Spleen (tissue), 7 donors: ENCODE results near the gene FPR2.

Experiments
- CTCF ChIP-seq, 11 experiments: fragments of 200-600 bp in 7 of 11; fragments of 450-650 bp in 4 of 11; sonication (generic) in 4 of 11; IDR thresholded peaks in 8 of 11; conservative IDR thresholded peaks in 3 of 11; 1 replicate in 7 of 11; 2 replicates in 4 of 11; pipeline versions ENCODE4 v1.4.0 to v1.8.0; 2016 to 2021; ENCODE audit warnings: antibody characterized with exemption in 11 of 11, inconsistent platforms in 4 of 11, mild to moderate bottlenecking in 1 of 11
- POLR2A ChIP-seq, 3 donors: fragments of 450-650 bp; IDR thresholded peaks; one replicate each; pipeline ENCODE4 v1.5.1; 2017; ENCODE audit warnings: antibody characterized with exemption in 3 of 3, mild to moderate bottlenecking in 1 of 3
- POLR2AphosphoS5 ChIP-seq, 3 donors: sonication (generic); formaldehyde crosslinking; IDR thresholded peaks; one replicate each; pipeline ENCODE4 v1.5.1; 2017; ENCODE audit warnings: antibody characterized with exemption in 3 of 3
- donor health status: DM: no; HTN: no; CAD: no; lungs with moderate emphysema.
- donor health status: DM: no; HTN: no; CAD: no.
- donor health status: DM: no; HTN: no; CAD: no.

GRCh38 chr19:51792932-51793331, 32.0 kb downstream of the FPR2 start:
- no peak for TF ChIP-seq CTCF (IDR thresholded peaks at IDR 0.05 in 8 of 11, conservative IDR thresholded peaks at IDR 0.05 in 3 of 11)
- TF ChIP-seq POLR2AphosphoS5 (IDR thresholded peaks at IDR 0.05), result no peak
- TF ChIP-seq POLR2A (IDR thresholded peaks at IDR 0.05), result no peak
